Panc1 (cell line): ENCODE measurements around the gene ST8SIA6. TPM values are rescaled to one million over a fixed set of nuclear protein-coding genes. Genes with fewer than 3 reads are reported as not detected.

Source experiments
- ATAC-seq: fragments of 200-7000 bp; cut with Tn5 transposase; 2 replicates; pipeline ENCODE4 v1.9.1; 2020; ENCODE audit warnings: mild to moderate bottlenecking, moderate library complexity
- BruUV-seq: library from RNA; stranded (reverse); fragments of 400-500 nt; replicated peaks from 2 replicates; lab custom pipeline; 2021; lab: Mats Ljungman, UMichigan
- CTCF ChIA-PET: fragments of 300-600 bp; sonication (Branson Sonifier 250); formaldehyde crosslinking; loops from one replicate; lab custom pipeline; 2022; ENCODE audit warnings: antibody characterized with exemption; lab: Charles Lee
- POLR2A ChIA-PET: fragments of 300-600 bp; sonication (Branson Sonifier 250); formaldehyde crosslinking; loops from one replicate; lab custom pipeline; 2022; ENCODE audit warnings: antibody characterized with exemption; lab: Charles Lee
- DNase-seq: peaks from one replicate; pipeline ENCODE4 v3.0.0-alpha.2; 2010; ENCODE audit warnings: low read depth, low spot score
- H3K27ac ChIP-seq: 2 replicates; pipeline ENCODE4 v1.5.1; 2011; ENCODE audit warnings: mild to moderate bottlenecking, low read length, inconsistent platforms
- H3K27me3 ChIP-seq: fragments of 200-500 bp; sonication (Bioruptor generic); 2 replicates; pipeline ENCODE4 v1.6.0; 2014; ENCODE audit warnings: low read length, inconsistent platforms; ENCODE audit not compliant: control insufficient read depth, insufficient read depth
- H3K36me3 ChIP-seq: fragments of 200-500 bp; sonication (Bioruptor generic); 2 replicates; pipeline ENCODE4 v1.5.1; 2014; ENCODE audit warnings: inconsistent platforms, mild to moderate bottlenecking, low read length, moderate library complexity; ENCODE audit not compliant: control insufficient read depth, insufficient read depth
- H3K4me1 ChIP-seq: 2 replicates; pipeline ENCODE4 v1.5.1; 2011; ENCODE audit warnings: inconsistent platforms, mild to moderate bottlenecking, low read length, moderate library complexity; ENCODE audit not compliant: control insufficient read depth, insufficient read depth
- H3K4me3 ChIP-seq, 2 experiments: 2 replicates each; pipeline ENCODE4 v1.5.1; 2011 to 2012; ENCODE audit warnings: low read depth in 2 of 2, low read length in 2 of 2, mild to moderate bottlenecking in 2 of 2, inconsistent platforms in 1 of 2, moderate library complexity in 1 of 2
- H3K9me3 ChIP-seq: fragments of 200-500 bp; sonication (Bioruptor generic); 2 replicates; pipeline ENCODE4 v1.5.1; 2014; ENCODE audit warnings: low read depth, mild to moderate bottlenecking, inconsistent platforms, low read length, moderate library complexity; ENCODE audit not compliant: control insufficient read depth, insufficient read depth
- CTCF ChIP-seq: fragments of 450-650 bp; IDR thresholded peaks from 2 replicates; pipeline ENCODE4 v1.5.1; 2017; ENCODE audit warnings: mild to moderate bottlenecking
- POLR2AphosphoS5 ChIP-seq: IDR thresholded peaks from 2 replicates; pipeline ENCODE4 v1.6.1; 2012; ENCODE audit warnings: mild to moderate bottlenecking, low read depth, low read length, moderate library complexity
- REST ChIP-seq, 2 experiments: IDR thresholded peaks; 2 replicates each; pipeline ENCODE4 v1.6.1; 2011 to 2012; ENCODE audit warnings: low read depth in 2 of 2, control low read depth in 1 of 2, low read length in 1 of 2, mild to moderate bottlenecking in 1 of 2, moderate library complexity in 1 of 2; ENCODE audit not compliant: insufficient read depth in 1 of 2
- SIN3A ChIP-seq: IDR thresholded peaks from 2 replicates; pipeline ENCODE4 v1.6.1; 2012; ENCODE audit warnings: low read depth, mild to moderate bottlenecking, low read length, moderate library complexity, borderline replicate concordance; ENCODE audit not compliant: insufficient read depth
- TCF7L2 ChIP-seq: IDR thresholded peaks from 2 replicates; pipeline ENCODE4 v1.6.1; 2011; ENCODE audit warnings: mild to moderate bottlenecking, low read depth, low read length, inconsistent platforms
- in situ Hi-C: cut with HindIII; loops from 2 replicates; pipeline ENCODE4 v1.10.0; 2016; ENCODE audit warnings: low sequenced_read_pairs, low pct_unique_long_range_greater_than_20kb
- intact Hi-C: fragments of 100-400 bp; cut with micrococcal nuclease; formaldehyde crosslinking; loops from one replicate; pipeline ENCODE4 v1.10.0; 2022; ENCODE audit not compliant: unreplicated experiment
- total RNA-seq: library from RNA; stranded (reverse); gene quantifications from one replicate; pipeline ENCODE4 v1.2.1, GENCODE V29; 2021; ENCODE audit not compliant: unreplicated experiment

Gene ST8SIA6
- total RNA-seq, 1 experiment from 2014 or later = 0.82 TPM

GRCh38 chr10:17407047-17407446 lies 47.3 kb downstream of the ST8SIA6 start:
- H3K27ac ChIP-seq = no peak overlapping the region
- intact Hi-C loops = no loop called here
- H3K4me3 ChIP-seq = no peak overlapping the region
- ATAC-seq (no peak), DNase-seq (no peak)
- no TSS peak for BruUV-seq
- POLR2A ChIA-PET = no interaction called here
- H3K36me3 ChIP-seq = no peaks in the 10 kb centered on the region
- no peaks in the 10 kb centered on the region for H3K27me3 ChIP-seq
- H3K4me1 ChIP-seq = no peaks in the 10 kb centered on the region
- in situ Hi-C loops = no loop called here
- no peak for TF ChIP-seq POLR2AphosphoS5
- TF ChIP-seq SIN3A = no peak
- TF ChIP-seq CTCF = no peak
- no peak for TF ChIP-seq REST (IDR thresholded peaks at IDR 0.05; ENCODE audit: insufficient read depth in 1 of 2, low read depth in 2 of 2, low read length in 1 of 2)
- no peak for TF ChIP-seq TCF7L2
- no peaks in the 10 kb centered on the region for H3K9me3 ChIP-seq
- CTCF ChIA-PET = interaction anchor here (0.6 to 0.7 kb wide), 2 partner anchors 25 to 330 kb away, joined by 6 to 10 read pairs; no protein-coding TSS in a partner anchor

GRCh38 chr10:17406036-17406834 lies 48.2 kb downstream of the ST8SIA6 start:
- ATAC-seq (no peak), DNase-seq (no peak)
- CTCF ChIA-PET = interaction anchor here (0.7 kb wide), 3 partner anchors 184 to 467 kb away, joined by 5 to 6 read pairs (median 5); no protein-coding TSS in a partner anchor
- no peaks in the 10 kb centered on the region for H3K9me3 ChIP-seq
- BruUV-seq = no TSS peak
- no peak overlapping the region for H3K4me3 ChIP-seq
- H3K36me3 ChIP-seq = no peaks in the 10 kb centered on the region
- intact Hi-C loops = no loop called here
- no peaks in the 10 kb centered on the region for H3K27me3 ChIP-seq
- POLR2A ChIA-PET = no interaction called here
- no peaks in the 10 kb centered on the region for H3K4me1 ChIP-seq
- TF ChIP-seq CTCF (no peak), REST (IDR thresholded peaks at IDR 0.05; ENCODE audit: insufficient read depth in 1 of 2, low read depth in 2 of 2, low read length in 1 of 2) (no peak), POLR2AphosphoS5 (no peak), TCF7L2 (no peak), SIN3A (no peak)
- no peak overlapping the region for H3K27ac ChIP-seq
- in situ Hi-C loops = no loop called here
